Heart right ventricle (tissue), 16 donors: Measurements from ENCODE around the gene USH2A. TPM values are rescaled to one million over a fixed set of nuclear protein-coding genes. Genes with fewer than 3 reads are reported as not detected.

ENCODE experiments used
- ATAC-seq, 8 donors: fragments of 200-7000 bp; cut with Tn5 transposase; one replicate each; pipeline ENCODE4 v1.9.1; 2020; ENCODE audit warnings: mild to moderate bottlenecking in 8 of 8, moderate library complexity in 8 of 8, moderate number of reproducible peaks in 1 of 8
- DNase-seq, 2 donors: peaks; one replicate each; pipeline ENCODE4 v3.0.0-alpha.2; 2020
- H3K27ac ChIP-seq, 10 donors: fragments of 200-600 bp; sonication (generic) in 2 of 10; one replicate each; pipeline versions ENCODE4 v1.5.0 to v1.8.0; 2020 to 2022; ENCODE audit warnings: mild to moderate bottlenecking in 3 of 10
- H3K27me3 ChIP-seq, 7 donors: fragments of 200-600 bp; one replicate each; pipeline ENCODE4 v1.8.0; 2021 to 2022; ENCODE audit warnings: mild to moderate bottlenecking in 2 of 7
- H3K36me3 ChIP-seq, 9 donors: fragments of 200-600 bp; sonication (generic) in 1 of 9; one replicate each; pipeline versions ENCODE4 v1.5.0 to v1.8.0; 2020 to 2022; ENCODE audit warnings: mild to moderate bottlenecking in 2 of 9
- H3K4me1 ChIP-seq, 9 donors: fragments of 200-600 bp; sonication (generic) in 1 of 9; one replicate each; pipeline versions ENCODE4 v1.5.0 to v1.8.0; 2020 to 2022; ENCODE audit warnings: mild to moderate bottlenecking in 4 of 9
- H3K4me3 ChIP-seq, 10 donors: fragments of 200-600 bp; sonication (generic) in 2 of 10; one replicate each; pipeline versions ENCODE4 v1.5.0 to v1.8.0; 2020 to 2022; ENCODE audit warnings: mild to moderate bottlenecking in 7 of 10, moderate library complexity in 2 of 10
- H3K9me3 ChIP-seq, 11 donors: fragments of 200-600 bp in 10 of 11; sonication (generic) in 2 of 11; one replicate each; pipeline versions ENCODE4 v1.5.0 to v1.8.0; 2013 to 2022; ENCODE audit warnings: mild to moderate bottlenecking in 2 of 11, control low read depth in 1 of 11, moderate library complexity in 1 of 11
- WGBS, 2 donors: extraction: QIAGEN DNeasy Blood & Tissue Kit; methylation state at CpG; one replicate each; pipeline ENCODE4 v1.1.7; 2013; ENCODE audit warnings: inconsistent platforms in 1 of 2; 5-methylcytosine and 5-hydroxymethylcytosine counted together
- intact Hi-C, 10 donors: fragments of 100-400 bp; cut with DNase I; formaldehyde crosslinking; loops; one replicate each; pipeline versions ENCODE4 v1.11.1 to v1.14.2; 2022
- polyA plus RNA-seq, 2 donors: library from polyadenylated mRNA; stranded (reverse); fragments of 200-250 nt; gene quantifications; one replicate each; pipeline ENCODE4 v1.2.3, GENCODE V29; 2013
- total RNA-seq, 10 donors: library from RNA; stranded (reverse); fragmentation: NEBNext Ultra II Directional in 3 of 10; extraction: Animal tissue kit (Norgen Biotek cat#: 25700) in 3 of 10; gene quantifications; one replicate each; pipeline versions ENCODE4 v1.2.1 to v1.2.4, GENCODE V29; 2021 to 2023
- TF ChIP-seq, protein P1 (sequence below), 9 donors: fragments of 200-600 bp; sonication (generic) in 2 of 9; IDR thresholded peaks; one replicate each; pipeline versions ENCODE4 v1.5.0 to v1.8.0; 2021 to 2022; ENCODE audit warnings: antibody characterized with exemption in 9 of 9, mild to moderate bottlenecking in 5 of 9, moderate library complexity in 1 of 9
- donor health status: Arrhythmogenic right ventricular cardiomyopathy.
- donor health status: ischemic (EF 13 %, LVEDD 7.1; RV severe dilation, severe dysfunction).
- donor health status: healthy with polysubstance abuse.
- donor health status: DM: no; HTN: yes; CAD: no.
- donor health status: DM: no; HTN: no; CAD: no.
- donor health status: ischemic (EF 25% LVEDD 6.9; RV normal size, moderate dysfunction).
- donor health status: ischemic (EF 25% LVEDD 5.7; RV mildly dilated, moderate dysfunction).
- donor health status: healthy.
- donor health status: DM: yes; HTN: yes; CAD: no.
- donor health status: Ischemic cardiomyopathy.
- donor health status: ischemic (EF 35%, LVEDD 5.7; RV mildly dilated, moderate dysfunction).
- donor health status: nonischemic (EF 11% LVEDD 7.7; RV severe dilation, severe dysfunction).
- donor health status: DM: yes; HTN: yes; CAD: no.
- donor health status: PGD.
- donor health status: ischemic (EF 29% LVEDD 5.4; RV normal size, mild dysfunction).
- donor health status: nonischemic (EF 23%, LVEDD 6.1; RV moderate dilation, normal function).

The USH2A gene
- total and polyA plus RNA-seq, 12 donors = 0.01 to 4.9 (median 3.6) TPM

DNA sequence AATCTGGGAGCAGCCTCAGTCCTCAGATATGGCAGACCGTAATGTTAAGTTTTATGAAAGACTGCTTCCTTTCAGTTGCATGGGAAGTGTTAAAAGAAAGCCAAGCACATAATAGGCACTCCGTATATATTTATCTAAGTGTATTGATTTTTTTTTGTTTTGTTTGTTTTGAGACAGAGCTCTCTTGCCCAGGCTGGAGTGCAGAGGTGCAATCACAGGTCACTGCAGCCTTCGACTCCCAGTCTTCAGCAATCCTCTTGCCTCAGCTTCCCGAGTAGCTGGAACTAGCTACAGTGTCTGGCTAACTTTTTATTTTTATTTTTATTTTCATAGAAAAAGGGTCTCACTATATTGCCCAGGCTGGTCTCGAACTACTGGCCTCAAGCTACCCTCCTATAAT lies 341.8 kb downstream of the USH2A start:
- no peaks in the 10 kb centered on the region for H3K27me3 ChIP-seq
- intact Hi-C loops = no loop called here
- TF ChIP-seq, protein P1, sequence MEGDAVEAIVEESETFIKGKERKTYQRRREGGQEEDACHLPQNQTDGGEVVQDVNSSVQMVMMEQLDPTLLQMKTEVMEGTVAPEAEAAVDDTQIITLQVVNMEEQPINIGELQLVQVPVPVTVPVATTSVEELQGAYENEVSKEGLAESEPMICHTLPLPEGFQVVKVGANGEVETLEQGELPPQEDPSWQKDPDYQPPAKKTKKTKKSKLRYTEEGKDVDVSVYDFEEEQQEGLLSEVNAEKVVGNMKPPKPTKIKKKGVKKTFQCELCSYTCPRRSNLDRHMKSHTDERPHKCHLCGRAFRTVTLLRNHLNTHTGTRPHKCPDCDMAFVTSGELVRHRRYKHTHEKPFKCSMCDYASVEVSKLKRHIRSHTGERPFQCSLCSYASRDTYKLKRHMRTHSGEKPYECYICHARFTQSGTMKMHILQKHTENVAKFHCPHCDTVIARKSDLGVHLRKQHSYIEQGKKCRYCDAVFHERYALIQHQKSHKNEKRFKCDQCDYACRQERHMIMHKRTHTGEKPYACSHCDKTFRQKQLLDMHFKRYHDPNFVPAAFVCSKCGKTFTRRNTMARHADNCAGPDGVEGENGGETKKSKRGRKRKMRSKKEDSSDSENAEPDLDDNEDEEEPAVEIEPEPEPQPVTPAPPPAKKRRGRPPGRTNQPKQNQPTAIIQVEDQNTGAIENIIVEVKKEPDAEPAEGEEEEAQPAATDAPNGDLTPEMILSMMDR (IDR thresholded peaks at IDR 0.05) = no peak
- ATAC-seq (no peak), DNase-seq (no peak)
- H3K27ac ChIP-seq = no peak overlapping the region
- H3K4me1 ChIP-seq = no peaks in the 10 kb centered on the region
- H3K4me3 ChIP-seq = no peak overlapping the region
- 74 to 81% methylated on average over 5 of the region's 5 CpGs for WGBS, 2 donors
- peaks cover 0 to 6% (median 0%) of the 10 kb centered on the region in 11 donors for H3K9me3 ChIP-seq
- H3K36me3 ChIP-seq = no peaks in the 10 kb centered on the region

DNA sequence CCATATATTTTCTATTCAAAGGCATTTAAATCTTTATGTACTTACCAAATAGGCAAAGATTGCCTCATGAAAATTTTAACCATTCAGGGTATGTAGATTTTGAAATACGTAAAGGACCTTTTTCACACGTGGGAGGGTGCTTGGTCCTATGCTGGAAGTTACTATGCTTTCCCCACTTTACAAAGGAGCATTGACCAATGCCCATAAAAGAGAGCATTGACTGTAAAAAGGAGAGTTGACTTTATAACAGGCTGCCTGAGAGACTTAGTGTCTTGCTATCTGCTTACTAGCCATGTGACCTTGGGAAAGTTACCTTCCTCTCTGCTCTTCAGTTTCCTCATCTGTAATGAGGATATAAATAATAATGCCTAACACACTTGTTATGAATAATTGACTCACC lies 346.5 kb downstream of the USH2A start:
- TF ChIP-seq, protein P1 (IDR thresholded peaks at IDR 0.05) = no peak
- Histone ChIP-seq H3K36me3 (no peaks in the 10 kb centered on the region), H3K9me3 (no peaks in the 10 kb centered on the region), H3K27me3 (no peaks in the 10 kb centered on the region), H3K4me3 (no peak overlapping the region), H3K4me1 (no peaks in the 10 kb centered on the region), H3K27ac (no peak overlapping the region)
- intact Hi-C loops = no loop called here
- DNase-seq (no peak), ATAC-seq (no peak)
- WGBS, 2 donors = 68 to 70% methylated on average over 2 of the region's 2 CpGs

DNA sequence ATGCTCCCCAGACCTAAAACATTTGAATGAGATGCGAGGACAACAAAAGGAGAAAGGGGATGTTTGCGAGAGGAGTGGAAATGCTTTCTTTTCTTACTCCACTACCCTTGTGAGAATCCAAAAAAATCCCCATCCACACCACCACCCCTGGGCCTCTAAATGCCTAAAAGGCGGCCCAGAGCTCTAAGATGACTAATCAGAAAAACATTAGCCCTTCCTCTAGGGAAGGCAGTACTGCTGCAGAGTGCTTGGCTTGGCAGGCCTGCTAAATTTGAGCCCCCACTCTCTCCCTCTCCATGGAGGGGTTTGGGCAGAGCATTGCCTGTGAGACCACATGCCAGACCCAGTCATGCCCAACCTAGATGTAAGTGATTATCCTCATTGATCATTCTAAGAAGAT lies 347.9 kb downstream of the USH2A start:
- TF ChIP-seq, protein P1 (IDR thresholded peaks at IDR 0.05) = no peak
- DNase-seq = no peak

DNA sequence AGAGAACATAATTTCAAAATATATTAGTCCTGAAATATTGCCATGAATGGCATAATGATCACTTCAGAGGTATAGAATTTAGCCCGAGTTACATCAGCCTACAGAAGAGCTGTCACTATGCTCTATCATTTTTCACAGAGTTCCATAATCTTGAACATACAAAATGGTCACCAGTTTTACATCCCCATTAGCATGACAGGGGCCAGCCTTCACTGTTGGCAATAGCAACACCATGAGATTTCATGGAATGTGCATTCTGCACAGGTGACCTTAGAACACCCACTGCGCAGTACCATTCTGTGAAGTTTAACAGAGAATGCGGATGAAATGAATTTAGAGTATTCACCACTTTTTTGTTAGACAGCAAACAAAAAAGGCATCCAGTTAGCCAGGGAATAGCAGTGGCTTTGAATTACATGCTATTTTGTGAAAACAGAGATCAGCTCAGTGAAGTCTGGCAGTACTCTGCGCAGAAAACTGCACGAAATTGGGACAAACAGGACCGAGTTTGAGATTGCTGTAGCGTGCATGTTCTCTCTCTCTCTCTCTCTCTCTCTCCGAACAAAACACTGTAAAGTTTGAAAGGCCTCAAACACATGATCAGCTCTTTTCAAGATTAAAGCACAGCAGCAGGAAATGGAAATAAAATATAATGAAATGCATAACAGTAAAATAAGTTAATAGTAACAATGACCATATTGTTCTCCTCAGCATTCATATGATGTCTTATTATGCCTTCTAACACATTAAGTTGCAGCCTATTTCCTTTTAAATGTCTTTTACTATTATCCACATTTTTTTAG lies 349.3 kb downstream of the USH2A start:
- DNase-seq (no peak), ATAC-seq (no peak)
- Histone ChIP-seq H3K36me3 (no peaks in the 10 kb centered on the region), H3K4me3 (no peak overlapping the region), H3K27me3 (no peaks in the 10 kb centered on the region), H3K4me1 (no peaks in the 10 kb centered on the region), H3K27ac (no peak overlapping the region), H3K9me3 (no peaks in the 10 kb centered on the region)
- TF ChIP-seq, protein P1 (IDR thresholded peaks at IDR 0.05) = no peak
- 86 to 90% methylated on average over 8 of the region's 8 CpGs for WGBS, 2 donors
- intact Hi-C loops = no loop called here

More for the DNA sequence above, 347.9 kb downstream of the USH2A start:
- no peaks in the 10 kb centered on the region for H3K27me3 ChIP-seq
- no peaks in the 10 kb centered on the region for H3K4me1 ChIP-seq
- no peak overlapping the region for H3K4me3 ChIP-seq
- H3K9me3 ChIP-seq = no peaks in the 10 kb centered on the region
- H3K27ac ChIP-seq = no peak overlapping the region
- H3K36me3 ChIP-seq = no peaks in the 10 kb centered on the region
- 69 to 70% methylated on average over 3 of the region's 3 CpGs for WGBS, 2 donors
- ATAC-seq = no peak
- intact Hi-C loops = no loop called here
